CD4-positive, alpha-beta T cell treated with Interleukin-6 at 100 ng/mL for 8 hours (primary cell): ENCODE results near the gene GABRB1.

ENCODE experiments used
- DNase-seq: peaks from one replicate; pipeline ENCODE4 v3.0.0-alpha.2; 2020; ENCODE audit warnings: mixed read lengths, low spot score

Gene GABRB1

GRCh38 chr4:47386561-47387235 is 355.3 kb downstream of the GABRB1 start:
- no peak for DNase-seq

GRCh38 chr4:47390428-47391125 is 359.2 kb downstream of the GABRB1 start:
- no peak for DNase-seq

- no peak for DNase-seq
Observed at GRCh38 chr4:47391256-47391655, 359.9 kb downstream of the GABRB1 start.

GRCh38 chr4:47406408-47406807 is 375.0 kb downstream of the GABRB1 start:
- no peak for DNase-seq

GRCh38 chr4:47410271-47410670 is 378.9 kb downstream of the GABRB1 start:
- DNase-seq, result no peak

- no peak for DNase-seq
Observed at GRCh38 chr4:47413521-47413920, 382.2 kb downstream of the GABRB1 start.

GRCh38 chr4:47415719-47416118 is 384.4 kb downstream of the GABRB1 start:
- no peak for DNase-seq

- DNase-seq, result no peak
Observed at GRCh38 chr4:47418147-47418546, 386.8 kb downstream of the GABRB1 start.

- DNase-seq, result no peak
Observed at GRCh38 chr4:47419296-47419695, 387.9 kb downstream of the GABRB1 start.

- no peak for DNase-seq
Observed at GRCh38 chr4:47425628-47426027, 394.3 kb downstream of the GABRB1 start.

GRCh38 chr4:47427935-47428334 is 396.6 kb downstream of the GABRB1 start:
- no peak for DNase-seq

- DNase-seq, result no peak
Observed at GRCh38 chr4:47432749-47433148, 401.4 kb downstream of the GABRB1 start.

GRCh38 chr4:47434931-47435330 is 403.6 kb downstream of the GABRB1 start:
- no peak for DNase-seq

- DNase-seq, result no peak
Observed at GRCh38 chr4:47442980-47443379, 411.6 kb downstream of the GABRB1 start.

GRCh38 chr4:47444031-47444430 is 412.7 kb downstream of the GABRB1 start:
- DNase-seq, result no peak

GRCh38 chr4:47451657-47452056 is 420.3 kb downstream of the GABRB1 start:
- no peak for DNase-seq

GRCh38 chr4:47462799-47463234 is 431.4 kb downstream of the GABRB1 start:
- DNase-seq, result no peak

GRCh38 chr4:47463235-47463956 is 432.0 kb downstream of the GABRB1 start, which contains the start of gene COMMD8:
COMMD8 (minus strand) TSS chr4:47463702; CDS start chr4:47463651, 51 bp downstream.
- peak; percentile 97 for DNase-seq

- no peak for DNase-seq
Observed at GRCh38 chr4:47465004-47465403, 433.6 kb downstream of the GABRB1 start.

- no peak for DNase-seq
Observed at GRCh38 chr4:47466056-47466785, 434.9 kb downstream of the GABRB1 start.

- no peak for DNase-seq
Observed at GRCh38 chr4:47468706-47469365, 437.5 kb downstream of the GABRB1 start.

- no peak for DNase-seq
Observed at GRCh38 chr4:47469951-47470350, 438.6 kb downstream of the GABRB1 start.
